GM12874 (cell line): ENCODE data around the gene CD300A.

Source experiments
- CTCF ChIP-seq: IDR thresholded peaks from 2 replicates; pipeline ENCODE4 v1.5.1; 2011; ENCODE audit warnings: low read depth, mild to moderate bottlenecking, control low read depth, low read length, moderate library complexity; ENCODE audit not compliant: insufficient read depth

Gene CD300A

GRCh38 chr17:74448756-74449155 lies 17.7 kb upstream of the CD300A start:
- no peak for TF ChIP-seq CTCF

GRCh38 chr17:74449306-74449705 lies 17.1 kb upstream of the CD300A start:
- TF ChIP-seq CTCF = no peak

GRCh38 chr17:74449773-74450172 lies 16.7 kb upstream of the CD300A start:
- TF ChIP-seq CTCF = no peak

GRCh38 chr17:74450231-74450630 lies 16.2 kb upstream of the CD300A start:
- no peak for TF ChIP-seq CTCF

GRCh38 chr17:74450925-74451403 lies 15.5 kb upstream of the CD300A start:
- no peak for TF ChIP-seq CTCF

GRCh38 chr17:74451557-74451956 lies 14.9 kb upstream of the CD300A start:
- TF ChIP-seq CTCF = no peak

GRCh38 chr17:74452033-74452840 lies 14.2 kb upstream of the CD300A start:
- no peak for TF ChIP-seq CTCF
